K562 (cell line): ENCODE measurements around the gene SMAGP.

Experiments
- CBX1 ChIP-seq: sonication (generic); IDR thresholded peaks from 2 replicates; pipeline ENCODE4 v1.6.1; 2016; ENCODE audit warnings: antibody characterized with exemption, low read depth, mild to moderate bottlenecking
- DNMT1 ChIP-seq: fragments of 450-650 bp; IDR thresholded peaks from 2 replicates; pipeline ENCODE4 v1.6.1; 2016; ENCODE audit warnings: antibody characterized with exemption, mild to moderate bottlenecking
- GTF2E2 ChIP-seq: fragments of 200-800 bp; sonication (Bioruptor generic); IDR thresholded peaks from 2 replicates; pipeline ENCODE4 v1.6.1; 2016; ENCODE audit warnings: missing genetic modification characterization, missing compliant biosample characterization
- RB1 ChIP-seq: fragments of 450-650 bp; IDR thresholded peaks from 2 replicates; pipeline ENCODE4 v1.6.1; 2017; ENCODE audit warnings: low read depth, mild to moderate bottlenecking
- RFX5 ChIP-seq: IDR thresholded peaks from 2 replicates; pipeline ENCODE4 v1.6.1; 2011; ENCODE audit warnings: low read depth, mild to moderate bottlenecking, improper control_type of control experiment, low read length
- ZBTB7A ChIP-seq: IDR thresholded peaks from 2 replicates; pipeline ENCODE4 v1.6.1; 2011; ENCODE audit warnings: low read depth, mild to moderate bottlenecking, low read length, moderate library complexity, borderline replicate concordance; ENCODE audit not compliant: control insufficient read depth
- TF ChIP-seq, protein P1 (sequence below): fragments of 250-450 bp; sonication (Bioruptor Pico); IDR thresholded peaks from 2 replicates; pipeline ENCODE4 v1.8.0; 2021; ENCODE audit warnings: moderate library complexity, mild to moderate bottlenecking, inconsistent platforms
- TF ChIP-seq, protein P2 (sequence below), 3 experiments: IDR thresholded peaks in 2 of 3; conservative IDR thresholded peaks in 1 of 3; 2 replicates each; pipeline ENCODE4 v1.5.1; 2011 to 2012; ENCODE audit warnings: low read length in 3 of 3, mild to moderate bottlenecking in 3 of 3, control low read depth in 2 of 3, improper control_type of control experiment in 1 of 3, inconsistent platforms in 1 of 3, low read depth in 1 of 3, mixed read lengths in 1 of 3, moderate library complexity in 1 of 3; ENCODE audit not compliant: insufficient read depth in 2 of 3

DNA sequence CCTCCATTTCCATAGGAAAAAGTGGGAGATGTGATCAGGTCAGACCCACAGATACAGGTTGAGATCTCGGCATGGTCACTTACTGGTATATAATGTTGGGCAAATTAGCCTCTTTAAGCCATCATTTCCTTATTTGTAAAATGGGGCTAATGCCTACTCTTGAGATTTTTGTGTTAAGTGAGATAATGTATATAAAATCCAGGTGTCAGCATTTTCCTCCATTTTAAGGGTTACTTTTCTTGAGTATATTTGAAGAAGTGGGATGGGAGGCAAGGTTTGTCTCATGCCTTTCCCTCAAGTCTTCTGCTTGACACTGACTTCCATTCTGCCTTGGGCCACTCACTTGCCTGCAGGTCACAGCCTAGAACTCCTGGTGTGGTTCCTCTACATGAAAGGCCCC is 42.3 kb downstream of the SMAGP start:
- TF ChIP-seq, protein P1, sequence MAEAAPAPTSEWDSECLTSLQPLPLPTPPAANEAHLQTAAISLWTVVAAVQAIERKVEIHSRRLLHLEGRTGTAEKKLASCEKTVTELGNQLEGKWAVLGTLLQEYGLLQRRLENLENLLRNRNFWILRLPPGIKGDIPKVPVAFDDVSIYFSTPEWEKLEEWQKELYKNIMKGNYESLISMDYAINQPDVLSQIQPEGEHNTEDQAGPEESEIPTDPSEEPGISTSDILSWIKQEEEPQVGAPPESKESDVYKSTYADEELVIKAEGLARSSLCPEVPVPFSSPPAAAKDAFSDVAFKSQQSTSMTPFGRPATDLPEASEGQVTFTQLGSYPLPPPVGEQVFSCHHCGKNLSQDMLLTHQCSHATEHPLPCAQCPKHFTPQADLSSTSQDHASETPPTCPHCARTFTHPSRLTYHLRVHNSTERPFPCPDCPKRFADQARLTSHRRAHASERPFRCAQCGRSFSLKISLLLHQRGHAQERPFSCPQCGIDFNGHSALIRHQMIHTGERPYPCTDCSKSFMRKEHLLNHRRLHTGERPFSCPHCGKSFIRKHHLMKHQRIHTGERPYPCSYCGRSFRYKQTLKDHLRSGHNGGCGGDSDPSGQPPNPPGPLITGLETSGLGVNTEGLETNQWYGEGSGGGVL = no peak
- TF ChIP-seq DNMT1 (no peak), GTF2E2 (no peak), RB1 (no peak), CBX1 (no peak), ZBTB7A (no peak), RFX5 (no peak)
- TF ChIP-seq, protein P2, sequence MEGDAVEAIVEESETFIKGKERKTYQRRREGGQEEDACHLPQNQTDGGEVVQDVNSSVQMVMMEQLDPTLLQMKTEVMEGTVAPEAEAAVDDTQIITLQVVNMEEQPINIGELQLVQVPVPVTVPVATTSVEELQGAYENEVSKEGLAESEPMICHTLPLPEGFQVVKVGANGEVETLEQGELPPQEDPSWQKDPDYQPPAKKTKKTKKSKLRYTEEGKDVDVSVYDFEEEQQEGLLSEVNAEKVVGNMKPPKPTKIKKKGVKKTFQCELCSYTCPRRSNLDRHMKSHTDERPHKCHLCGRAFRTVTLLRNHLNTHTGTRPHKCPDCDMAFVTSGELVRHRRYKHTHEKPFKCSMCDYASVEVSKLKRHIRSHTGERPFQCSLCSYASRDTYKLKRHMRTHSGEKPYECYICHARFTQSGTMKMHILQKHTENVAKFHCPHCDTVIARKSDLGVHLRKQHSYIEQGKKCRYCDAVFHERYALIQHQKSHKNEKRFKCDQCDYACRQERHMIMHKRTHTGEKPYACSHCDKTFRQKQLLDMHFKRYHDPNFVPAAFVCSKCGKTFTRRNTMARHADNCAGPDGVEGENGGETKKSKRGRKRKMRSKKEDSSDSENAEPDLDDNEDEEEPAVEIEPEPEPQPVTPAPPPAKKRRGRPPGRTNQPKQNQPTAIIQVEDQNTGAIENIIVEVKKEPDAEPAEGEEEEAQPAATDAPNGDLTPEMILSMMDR (IDR thresholded peaks at IDR 0.05 in 2 of 3, conservative IDR thresholded peaks at IDR 0.05 in 1 of 3; ENCODE audit: insufficient read depth in 2 of 3, low read depth in 1 of 3, low read length in 3 of 3) = no peak
